ENCODE results near the gene NEDD4L. TPM values are rescaled to one million over a fixed set of nuclear protein-coding genes. Genes with fewer than 3 reads are reported as not detected.

The NEDD4L gene
- total RNA-seq, 1 experiment from 2014 or later, result 57.4 TPM

- H3K9me2 ChIP-seq (ENCODE audit: insufficient read depth), result no peaks in the 10 kb centered on the region
- no TSS peak for BruUV-seq (replicated peaks)
- H3K27ac ChIP-seq, result no peak overlapping the region
- no peaks in the 10 kb centered on the region for H3K36me3 ChIP-seq (ENCODE audit: low read depth)
- H3K4me2 ChIP-seq, result no peak overlapping the region
- H4K20me1 ChIP-seq (ENCODE audit: insufficient read depth), result no peaks in the 10 kb centered on the region
- intact Hi-C loops (cut with micrococcal nuclease; ENCODE audit: unreplicated experiment), result no loop called here
- ChIA-PET CTCF (no interaction called here), POLR2A (ENCODE audit: unreplicated experiment) (no interaction called here)
- H3K4me3 ChIP-seq, result no peak overlapping the region
- no peak for DNase-seq
- no peak for TF ChIP-seq CTCF (conservative IDR thresholded peaks at IDR 0.05)
- no peak for TF ChIP-seq EZH2 (IDR thresholded peaks at IDR 0.05; ENCODE audit: low read depth)
- H3K27me3 ChIP-seq (ENCODE audit: insufficient read depth, low read depth), result no peaks in the 10 kb centered on the region
- peaks cover 51% of the 10 kb centered on the region for H3K79me2 ChIP-seq (ENCODE audit: low read depth)
- H3F3A ChIP-seq (ENCODE audit: insufficient read depth, low read depth), result no peaks in the 10 kb centered on the region
- no peaks in the 10 kb centered on the region for H3K4me1 ChIP-seq (replicated peaks; ENCODE audit: insufficient read depth)
- H3K9me3 ChIP-seq (ENCODE audit: insufficient read depth, low read depth), result no peaks in the 10 kb centered on the region
- H2AFZ ChIP-seq, result no peak overlapping the region
These were observed 23.6 kb downstream of the NEDD4L start for GRCh38 chr18:58067601-58068000.

- TF ChIP-seq EZH2 (IDR thresholded peaks at IDR 0.05; ENCODE audit: low read depth) (no peak), CTCF (conservative IDR thresholded peaks at IDR 0.05) (no peak)
- Histone ChIP-seq H3K27ac (no peak overlapping the region; the same call in 1 of the 2 replicates), H4K20me1 (ENCODE audit: insufficient read depth) (no peaks in the 10 kb centered on the region), H3K36me3 (ENCODE audit: low read depth) (0 out of 2 replicates have a peak, but pooled peaks cover 7% of the 10 kb centered on the region), H3K27me3 (ENCODE audit: insufficient read depth, low read depth) (no peaks in the 10 kb centered on the region), H2AFZ (no peak overlapping the region), H3K9me3 (ENCODE audit: insufficient read depth, low read depth) (no peaks in the 10 kb centered on the region), H3F3A (ENCODE audit: insufficient read depth, low read depth) (peaks cover 4% of the 10 kb centered on the region; the same call in 1 of the 2 replicates), H3K4me1 (replicated peaks; ENCODE audit: insufficient read depth) (no peaks in the 10 kb centered on the region), H3K79me2 (ENCODE audit: low read depth) (peaks cover 51% of the 10 kb centered on the region), H3K4me2 (no peak overlapping the region), H3K9me2 (ENCODE audit: insufficient read depth) (no peaks in the 10 kb centered on the region), H3K4me3 (no peak overlapping the region)
- BruUV-seq (replicated peaks), result no TSS peak
- ChIA-PET CTCF (no interaction called here), POLR2A (ENCODE audit: unreplicated experiment) (interaction anchor here (0.6 kb wide), 1 partner anchor 20 kb away, joined by 3 read pairs; no protein-coding TSS in a partner anchor)
- DNase-seq, result no peak
- intact Hi-C loops (cut with micrococcal nuclease; ENCODE audit: unreplicated experiment), result no loop called here
These were observed 25.1 kb downstream of the NEDD4L start for GRCh38 chr18:58069099-58069498.

GRCh38 chr18:58069721-58070292, 25.8 kb downstream of the NEDD4L start:
- H3K79me2 ChIP-seq (ENCODE audit: low read depth), result peaks cover 50% of the 10 kb centered on the region
- no peak overlapping the region for H3K4me3 ChIP-seq
- no peaks in the 10 kb centered on the region for H3K27me3 ChIP-seq (ENCODE audit: insufficient read depth, low read depth)
- intact Hi-C loops (cut with micrococcal nuclease; ENCODE audit: unreplicated experiment), result no loop called here
- peaks cover 4% of the 10 kb centered on the region; the same call in 1 of the 2 replicates for H3F3A ChIP-seq (ENCODE audit: insufficient read depth, low read depth)
- TF ChIP-seq CTCF (conservative IDR thresholded peaks at IDR 0.05), result no peak
- TF ChIP-seq EZH2 (IDR thresholded peaks at IDR 0.05; ENCODE audit: low read depth), result no peak
- H3K9me2 ChIP-seq (ENCODE audit: insufficient read depth), result no peaks in the 10 kb centered on the region
- peak overlapping the region; percentile 1; the same call in 1 of the 2 replicates for H3K27ac ChIP-seq
- H3K4me1 ChIP-seq (replicated peaks; ENCODE audit: insufficient read depth), result no peaks in the 10 kb centered on the region
- no peaks in the 10 kb centered on the region for H4K20me1 ChIP-seq (ENCODE audit: insufficient read depth)
- H3K36me3 ChIP-seq (ENCODE audit: low read depth), result 0 out of 2 replicates have a peak, but pooled peaks cover 7% of the 10 kb centered on the region
- ChIA-PET POLR2A (ENCODE audit: unreplicated experiment) (interaction anchor here (0.6 kb wide), 3 partner anchors 15 to 245 kb away, joined by 4 to 11 read pairs (median 8); no protein-coding TSS in a partner anchor), CTCF (interaction anchor here (0.5 kb wide), 1 partner anchor 669 kb away, joined by 3 read pairs; no protein-coding TSS in a partner anchor)
- no peak overlapping the region for H2AFZ ChIP-seq
- no peaks in the 10 kb centered on the region for H3K9me3 ChIP-seq (ENCODE audit: insufficient read depth, low read depth)
- BruUV-seq (replicated peaks), result no TSS peak
- DNase-seq, result no peak
- H3K4me2 ChIP-seq, result no peak overlapping the region

Data from PC-9 (cell line).